Tibial nerve (tissue), 3 donors: ENCODE measurements around the gene LSR.

Experiments
- POLR2A ChIP-seq, 2 donors: fragments of 450-650 bp; IDR thresholded peaks; one replicate each; pipeline ENCODE4 v1.6.1; 2017; ENCODE audit warnings: antibody characterized with exemption in 2 of 2, mild to moderate bottlenecking in 2 of 2, moderate library complexity in 2 of 2
- TF ChIP-seq, protein P1 (sequence below), 5 experiments: fragments of 200-600 bp in 3 of 5; fragments of 450-650 bp in 2 of 5; sonication (generic) in 3 of 5; IDR thresholded peaks; one replicate each; pipeline ENCODE4 v1.5.1; 2016 to 2019; ENCODE audit warnings: antibody characterized with exemption in 5 of 5, mild to moderate bottlenecking in 3 of 5, moderate library complexity in 2 of 5

DNA sequence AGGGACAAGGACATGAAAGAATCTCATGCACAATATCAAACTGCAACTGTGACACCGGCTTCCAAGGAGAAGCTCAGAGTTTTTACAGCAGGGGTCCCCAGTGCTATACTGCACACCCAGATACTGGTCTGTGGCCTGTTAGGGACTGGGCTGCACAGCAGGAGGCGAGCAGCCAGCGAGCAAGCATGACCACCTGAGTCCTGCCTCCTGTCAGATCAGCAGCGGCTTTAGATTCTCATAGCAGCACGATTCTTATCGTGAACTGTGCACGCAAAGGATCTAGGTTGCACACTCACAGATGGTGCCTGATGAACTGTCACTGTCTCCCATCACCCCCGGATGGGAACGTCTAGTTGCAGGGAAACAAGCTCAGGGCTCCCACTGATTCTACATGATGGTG is 67.1 kb downstream of the LSR start:
- TF ChIP-seq, protein P1, sequence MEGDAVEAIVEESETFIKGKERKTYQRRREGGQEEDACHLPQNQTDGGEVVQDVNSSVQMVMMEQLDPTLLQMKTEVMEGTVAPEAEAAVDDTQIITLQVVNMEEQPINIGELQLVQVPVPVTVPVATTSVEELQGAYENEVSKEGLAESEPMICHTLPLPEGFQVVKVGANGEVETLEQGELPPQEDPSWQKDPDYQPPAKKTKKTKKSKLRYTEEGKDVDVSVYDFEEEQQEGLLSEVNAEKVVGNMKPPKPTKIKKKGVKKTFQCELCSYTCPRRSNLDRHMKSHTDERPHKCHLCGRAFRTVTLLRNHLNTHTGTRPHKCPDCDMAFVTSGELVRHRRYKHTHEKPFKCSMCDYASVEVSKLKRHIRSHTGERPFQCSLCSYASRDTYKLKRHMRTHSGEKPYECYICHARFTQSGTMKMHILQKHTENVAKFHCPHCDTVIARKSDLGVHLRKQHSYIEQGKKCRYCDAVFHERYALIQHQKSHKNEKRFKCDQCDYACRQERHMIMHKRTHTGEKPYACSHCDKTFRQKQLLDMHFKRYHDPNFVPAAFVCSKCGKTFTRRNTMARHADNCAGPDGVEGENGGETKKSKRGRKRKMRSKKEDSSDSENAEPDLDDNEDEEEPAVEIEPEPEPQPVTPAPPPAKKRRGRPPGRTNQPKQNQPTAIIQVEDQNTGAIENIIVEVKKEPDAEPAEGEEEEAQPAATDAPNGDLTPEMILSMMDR (IDR thresholded peaks at IDR 0.05) = no peak
- TF ChIP-seq POLR2A (IDR thresholded peaks at IDR 0.05) = no peak
